ENCODE data around the gene EIF5A. TPM values are rescaled to one million over a fixed set of nuclear protein-coding genes. Genes with fewer than 3 reads are reported as not detected.
A peak's percentile ranks its signal among the peaks of the same experiment; 100 is the strongest.

EIF5A gene
- polyA plus RNA-seq, 3 donors: 465 to 511 (median 485) TPM

GRCh38 chr17:7262192-7262934 is 45.1 kb upstream of the EIF5A start, which contains the start of gene CLDN7:
CLDN7 (minus strand) TSS chr17:7262478; CDS start chr17:7262043, 435 bp downstream.
- Histone ChIP-seq H3K27ac (ENCODE audit: low read depth in 1 of 2, low read length in 2 of 2) (no peak within 1 kb of the TSS), H3K4me3 (replicated peaks in 1 of 3; ENCODE audit: low read depth in 2 of 3, low read length in 3 of 3) (peak within 1 kb of the TSS; percentile 39 to 81 (median 42)), H3K9me3 (replicated peaks in 1 of 2; ENCODE audit: control insufficient read depth in 1 of 2, insufficient read depth in 1 of 2, low read length in 2 of 2) (peaks cover 0 to 7% of the 10 kb centered on the region in 2 donors), H3K9ac (ENCODE audit: insufficient read depth, low read length, poor library complexity, severe bottlenecking) (peak within 1 kb of the TSS; percentile 60), H3K4me1 (ENCODE audit: control insufficient read depth in 1 of 2, insufficient read depth in 2 of 2, low read length in 2 of 2) (peaks cover 31 to 45% of the 10 kb centered on the region in 2 donors), H4K20me1 (ENCODE audit: insufficient read depth, low read length) (no peaks in the 10 kb centered on the region), H3K4me2 (replicated peaks; ENCODE audit: extremely low read depth, low read length, poor library complexity, severe bottlenecking) (peak within 1 kb of the TSS; percentile 97), H3K36me3 (replicated peaks in 1 of 2; ENCODE audit: control insufficient read depth in 1 of 2, insufficient read depth in 2 of 2, low read length in 2 of 2) (peaks cover 5 to 20% of the 10 kb centered on the region in 2 donors), H3K79me2 (ENCODE audit: insufficient read depth, low read length) (no peaks in the 10 kb centered on the region), H2AFZ (ENCODE audit: insufficient read depth, low read depth, low read length, poor library complexity, severe bottlenecking) (peak within 1 kb of the TSS; percentile 84), H3K27me3 (ENCODE audit: control insufficient read depth in 2 of 2, insufficient read depth in 2 of 2, low read length in 2 of 2) (peaks cover 20 to 43% of the 10 kb centered on the region in 2 donors)
- Mint-ChIP-seq H3K27me3 (ENCODE audit: low read depth in 3 of 3) (peaks cover 44 to 73% (median 62%) of the 10 kb centered on the region in 3 donors), H3K36me3 (peaks cover 18 to 28% of the 10 kb centered on the region in 2 donors), H3K4me3 (peak within 1 kb of the TSS; percentile 76 to 97), H3K4me1 (peaks cover 44% of the 10 kb centered on the region), H3K27ac (peak within 1 kb of the TSS in 3 of 7 donors; percentile 5 to 50 (median 19)), H3K9me3 (peaks cover 0 to 12% (median 9%) of the 10 kb centered on the region in 7 donors)
- DNase-seq: no peak
- TF ChIP-seq CTCF (IDR thresholded peaks at IDR 0.05): no peak
- 11% methylated on average over 60 of the region's 64 CpGs for WGBS (ENCODE audit: insufficient coverage)
- intact Hi-C loops (cut with micrococcal nuclease): no loop called here

GRCh38 chr17:7262935-7263800 is 44.3 kb upstream of the EIF5A start:
- peak overlapping the region; percentile 28 for H3K9ac ChIP-seq (ENCODE audit: insufficient read depth, low read length, poor library complexity, severe bottlenecking)
- peak overlapping the region; percentile 71 for H2AFZ ChIP-seq (ENCODE audit: insufficient read depth, low read depth, low read length, poor library complexity, severe bottlenecking)
- H3K9me3 ChIP-seq (replicated peaks in 1 of 2; ENCODE audit: control insufficient read depth in 1 of 2, insufficient read depth in 1 of 2, low read length in 2 of 2): peaks cover 0 to 7% of the 10 kb centered on the region in 2 donors
- Mint-ChIP-seq H3K4me3 (peak overlapping the region; percentile 73 to 97), H3K27ac (peak overlapping the region in 3 of 7 donors; percentile 5 to 50 (median 19)), H3K9me3 (peaks cover 0 to 12% (median 9%) of the 10 kb centered on the region in 7 donors), H3K27me3 (ENCODE audit: low read depth in 3 of 3) (peaks cover 44 to 79% (median 69%) of the 10 kb centered on the region in 3 donors), H3K4me1 (peaks cover 44% of the 10 kb centered on the region), H3K36me3 (peaks cover 16 to 21% of the 10 kb centered on the region in 2 donors)
- peaks cover 20 to 43% of the 10 kb centered on the region in 2 donors for H3K27me3 ChIP-seq (ENCODE audit: control insufficient read depth in 2 of 2, insufficient read depth in 2 of 2, low read length in 2 of 2)
- peaks cover 5 to 15% of the 10 kb centered on the region in 2 donors for H3K36me3 ChIP-seq (replicated peaks in 1 of 2; ENCODE audit: control insufficient read depth in 1 of 2, insufficient read depth in 2 of 2, low read length in 2 of 2)
- no peaks in the 10 kb centered on the region for H3K79me2 ChIP-seq (ENCODE audit: insufficient read depth, low read length)
- peak overlapping the region; percentile 97 for H3K4me2 ChIP-seq (replicated peaks; ENCODE audit: extremely low read depth, low read length, poor library complexity, severe bottlenecking)
- no peak overlapping the region for H3K27ac ChIP-seq (ENCODE audit: low read depth in 1 of 2, low read length in 2 of 2)
- H3K4me3 ChIP-seq (replicated peaks in 1 of 3; ENCODE audit: low read depth in 2 of 3, low read length in 3 of 3): peak overlapping the region; percentile 39 to 81 (median 42)
- H3K4me1 ChIP-seq (ENCODE audit: control insufficient read depth in 1 of 2, insufficient read depth in 2 of 2, low read length in 2 of 2): peaks cover 31 to 45% of the 10 kb centered on the region in 2 donors
- WGBS (ENCODE audit: insufficient coverage): 1% methylated on average over 19 of the region's 26 CpGs
- peak in 2 of 3 donors; percentile 49 to 50 for DNase-seq
- H4K20me1 ChIP-seq (ENCODE audit: insufficient read depth, low read length): no peaks in the 10 kb centered on the region
- TF ChIP-seq CTCF (IDR thresholded peaks at IDR 0.05): no peak
- intact Hi-C loops (cut with micrococcal nuclease): no loop called here

All from CD14-positive monocyte (primary cell).